Retinal pigment epithelial cell (primary cell): ENCODE measurements around the gene DOCK2.

Experiments used
- DNase-seq: peaks from one replicate; pipeline ENCODE4 v3.0.0-alpha.2; 2010; ENCODE audit warnings: low read depth
- H3K4me3 ChIP-seq: 2 replicates; pipeline ENCODE4 v1.5.1; 2011; ENCODE audit warnings: mild to moderate bottlenecking, low read length, control low read depth, moderate library complexity
- CTCF ChIP-seq: conservative IDR thresholded peaks from 2 replicates; pipeline ENCODE4 v1.5.1; 2011; ENCODE audit warnings: low read depth, low read length, control low read depth, inconsistent platforms

DOCK2 gene

GRCh38 chr5:169666365-169666764, 29.3 kb downstream of the DOCK2 start:
- no peak for TF ChIP-seq CTCF
- no peak overlapping the region for H3K4me3 ChIP-seq
- no peak for DNase-seq

- H3K4me3 ChIP-seq, result no peak overlapping the region
- no peak for TF ChIP-seq CTCF
- DNase-seq, result no peak
Measured at GRCh38 chr5:169667896-169668674, 31.0 kb downstream of the DOCK2 start.

- DNase-seq, result no peak
Measured at GRCh38 chr5:169668732-169669131, 31.7 kb downstream of the DOCK2 start.

GRCh38 chr5:169670769-169671525, 33.9 kb downstream of the DOCK2 start:
- DNase-seq, result no peak
- no peak overlapping the region for H3K4me3 ChIP-seq
- TF ChIP-seq CTCF, result no peak

More at GRCh38 chr5:169668732-169669131, 31.7 kb downstream of the DOCK2 start:
- H3K4me3 ChIP-seq, result no peak overlapping the region
- TF ChIP-seq CTCF, result no peak

GRCh38 chr5:169682026-169682425, 45.0 kb downstream of the DOCK2 start:
- TF ChIP-seq CTCF, result no peak
- H3K4me3 ChIP-seq, result no peak overlapping the region
- no peak for DNase-seq

GRCh38 chr5:169686137-169686536, 49.1 kb downstream of the DOCK2 start:
- DNase-seq, result no peak
- TF ChIP-seq CTCF, result no peak
- no peak overlapping the region for H3K4me3 ChIP-seq

GRCh38 chr5:169688106-169688505, 51.0 kb downstream of the DOCK2 start:
- no peak for TF ChIP-seq CTCF
- no peak overlapping the region for H3K4me3 ChIP-seq

More at GRCh38 chr5:169688106-169688505, 51.0 kb downstream of the DOCK2 start:
- DNase-seq, result no peak
